H9 (cell line): Measurements from ENCODE around the gene ALDH1A3. TPM values are rescaled to one million over a fixed set of nuclear protein-coding genes. Genes with fewer than 3 reads are reported as not detected.
A peak's percentile ranks its signal among the peaks of the same experiment; 100 is the strongest.

Experiments
- DNase-seq: peaks from one replicate; pipeline ENCODE4 v3.0.0-alpha.2; 2017
- H2AFZ ChIP-seq: one replicate; pipeline ENCODE4 v1.6.1; 2013; ENCODE audit warnings: mild to moderate bottlenecking, low read length, control low read depth, moderate library complexity
- H2AK5ac ChIP-seq: 2 replicates; pipeline ENCODE4 v1.6.1; 2013; ENCODE audit warnings: low read length, control low read depth, mixed read lengths; ENCODE audit not compliant: insufficient read length
- H2BK120ac ChIP-seq: one replicate; pipeline ENCODE4 v1.6.1; 2013; ENCODE audit warnings: low read depth, mild to moderate bottlenecking, low read length, control low read depth, inconsistent platforms; ENCODE audit not compliant: poor library complexity, severe bottlenecking
- H2BK12ac ChIP-seq: 2 replicates; pipeline ENCODE4 v1.6.1; 2013; ENCODE audit warnings: low read length, control low read depth, mixed read lengths, low read depth; ENCODE audit not compliant: insufficient read length
- H2BK15ac ChIP-seq: 2 replicates; pipeline ENCODE4 v1.6.1; 2013; ENCODE audit warnings: low read depth, low read length, control low read depth
- H2BK20ac ChIP-seq: one replicate; pipeline ENCODE4 v1.6.1; 2013; ENCODE audit warnings: low read depth, mild to moderate bottlenecking, low read length, control low read depth, inconsistent platforms; ENCODE audit not compliant: poor library complexity, severe bottlenecking
- H2BK5ac ChIP-seq: 2 replicates; pipeline ENCODE4 v1.6.1; 2013; ENCODE audit warnings: low read length, control low read depth, mixed read lengths; ENCODE audit not compliant: insufficient read length
- H3K14ac ChIP-seq: 2 replicates; pipeline ENCODE4 v1.6.1; 2013; ENCODE audit warnings: low read length, control low read depth; ENCODE audit not compliant: insufficient read depth
- H3K18ac ChIP-seq: 2 replicates; pipeline ENCODE4 v1.6.1; 2013; ENCODE audit warnings: low read depth, mild to moderate bottlenecking, mixed read lengths, low read length, control low read depth; ENCODE audit not compliant: insufficient read length
- H3K23ac ChIP-seq: 2 replicates; pipeline ENCODE4 v1.6.1; 2013; ENCODE audit warnings: low read length, control low read depth, mixed read lengths, low read depth; ENCODE audit not compliant: insufficient read length
- H3K23me2 ChIP-seq: 2 replicates; pipeline ENCODE4 v1.6.1; 2013; ENCODE audit warnings: low read depth, mild to moderate bottlenecking, mixed read lengths, low read length, control low read depth; ENCODE audit not compliant: insufficient read length, poor library complexity, severe bottlenecking
- H3K27ac ChIP-seq: 2 replicates; pipeline ENCODE4 v1.5.1; 2013; ENCODE audit warnings: low read length, control low read depth, mixed read lengths, low read depth; ENCODE audit not compliant: insufficient read length
- H3K27me3 ChIP-seq: 2 replicates; pipeline ENCODE4 v1.6.1; 2013; ENCODE audit warnings: low read length, control low read depth, inconsistent platforms; ENCODE audit not compliant: insufficient read depth
- H3K4ac ChIP-seq: 2 replicates; pipeline ENCODE4 v1.6.1; 2013; ENCODE audit warnings: low read depth, mild to moderate bottlenecking, control low read depth, inconsistent platforms, low read length, moderate library complexity
- H3K4me1 ChIP-seq: 2 replicates; pipeline ENCODE4 v1.6.1; 2013; ENCODE audit warnings: low read length, control low read depth, inconsistent platforms; ENCODE audit not compliant: insufficient read depth
- H3K4me2 ChIP-seq: 2 replicates; pipeline ENCODE4 v1.6.1; 2013; ENCODE audit warnings: low read length, control low read depth, mixed read lengths; ENCODE audit not compliant: insufficient read length, insufficient read depth
- H3K56ac ChIP-seq: 2 replicates; pipeline ENCODE4 v1.6.1; 2013; ENCODE audit warnings: low read depth, mild to moderate bottlenecking, mixed read lengths, low read length, control low read depth; ENCODE audit not compliant: insufficient read length
- H3K79me1 ChIP-seq: 2 replicates; pipeline ENCODE4 v1.6.1; 2013; ENCODE audit warnings: low read depth, mild to moderate bottlenecking, moderate library complexity, low read length, control low read depth, inconsistent platforms; ENCODE audit not compliant: insufficient read depth, poor library complexity, severe bottlenecking
- H3K79me2 ChIP-seq: 2 replicates; pipeline ENCODE4 v1.6.1; 2013; ENCODE audit warnings: low read length, control low read depth, inconsistent platforms; ENCODE audit not compliant: insufficient read depth
- H3K9ac ChIP-seq: 2 replicates; pipeline ENCODE4 v1.6.1; 2013; ENCODE audit warnings: low read length, control low read depth, mixed read lengths; ENCODE audit not compliant: insufficient read length; ENCODE audit errors: extremely low read depth
- H3K9me3 ChIP-seq: one replicate; pipeline ENCODE4 v1.6.1; 2013; ENCODE audit warnings: low read depth, low read length, inconsistent platforms; ENCODE audit not compliant: control insufficient read depth
- H3T11ph ChIP-seq: one replicate; pipeline ENCODE4 v1.6.1; 2013; ENCODE audit warnings: mild to moderate bottlenecking, low read length, control low read depth, inconsistent platforms
- H4K20me1 ChIP-seq: one replicate; pipeline ENCODE4 v1.6.1; 2013; ENCODE audit not compliant: control insufficient read depth, insufficient read length, insufficient read depth
- H4K5ac ChIP-seq: 2 replicates; pipeline ENCODE4 v1.6.1; 2013; ENCODE audit warnings: low read depth, mild to moderate bottlenecking, mixed read lengths, low read length, control low read depth; ENCODE audit not compliant: insufficient read length
- H4K8ac ChIP-seq: replicated peaks from 2 replicates; pipeline ENCODE4 v1.6.1; 2013; ENCODE audit warnings: low read length, control low read depth, mixed read lengths, low read depth; ENCODE audit not compliant: insufficient read length
- H4K91ac ChIP-seq: 2 replicates; pipeline ENCODE4 v1.6.1; 2013; ENCODE audit warnings: low read depth, mild to moderate bottlenecking, moderate library complexity, mixed read lengths, low read length, control low read depth; ENCODE audit not compliant: insufficient read length
- H3K27ac Mint-ChIP-seq, 3 experiments: 2 replicates in 2 of 3; 3 replicates in 1 of 3; pipeline ENCODE4 v1.8.0; 2020 to 2021; ENCODE audit warnings: mixed read lengths in 3 of 3, mild to moderate bottlenecking in 1 of 3, moderate library complexity in 1 of 3
- H3K27me3 Mint-ChIP-seq: 2 replicates; pipeline ENCODE4 v1.8.0; 2021; ENCODE audit warnings: low read depth, mild to moderate bottlenecking, moderate library complexity, mixed read lengths
- H3K36me3 Mint-ChIP-seq, 3 experiments: 2 replicates in 2 of 3; 3 replicates in 1 of 3; pipeline ENCODE4 v1.8.0; 2020 to 2021; ENCODE audit warnings: low read depth in 3 of 3, mixed read lengths in 3 of 3; ENCODE audit not compliant: insufficient read depth in 1 of 3
- H3K4me1 Mint-ChIP-seq, 2 experiments: 2 replicates each; pipeline ENCODE4 v1.8.0; 2020; ENCODE audit warnings: mixed read lengths in 2 of 2
- H3K4me3 Mint-ChIP-seq, 2 experiments: 2 replicates in 1 of 2; 3 replicates in 1 of 2; pipeline ENCODE4 v1.8.0; 2020 to 2021; ENCODE audit warnings: mild to moderate bottlenecking in 2 of 2, mixed read lengths in 2 of 2, moderate library complexity in 1 of 2
- H3K9me3 Mint-ChIP-seq, 2 experiments: 2 replicates in 1 of 2; 3 replicates in 1 of 2; pipeline ENCODE4 v1.8.0; 2020; ENCODE audit warnings: mild to moderate bottlenecking in 2 of 2, mixed read lengths in 2 of 2, moderate library complexity in 1 of 2
- CTCF ChIP-seq: fragments of 200-600 bp; sonication (generic); conservative IDR thresholded peaks from 3 replicates; pipeline ENCODE4 v1.8.0; 2021; ENCODE audit warnings: antibody characterized with exemption, mild to moderate bottlenecking
- WGBS: extraction: QIAGEN DNeasy Blood & Tissue Kit; methylation state at CpG from one replicate; pipeline ENCODE4 v1.1.7; 2013; ENCODE audit warnings: missing lambda C conversion rate, low lambda C conversion rate, mixed read lengths; ENCODE audit not compliant: insufficient read length; ENCODE audit errors: extremely low coverage; 5-methylcytosine and 5-hydroxymethylcytosine counted together
- total RNA-seq: library from RNA; stranded (reverse); gene quantifications from 2 replicates; pipeline ENCODE4 v1.2.1, GENCODE V29; 2021

ALDH1A3 gene
- total RNA-seq, 1 experiment from 2014 or later = 9.2 TPM

DNA sequence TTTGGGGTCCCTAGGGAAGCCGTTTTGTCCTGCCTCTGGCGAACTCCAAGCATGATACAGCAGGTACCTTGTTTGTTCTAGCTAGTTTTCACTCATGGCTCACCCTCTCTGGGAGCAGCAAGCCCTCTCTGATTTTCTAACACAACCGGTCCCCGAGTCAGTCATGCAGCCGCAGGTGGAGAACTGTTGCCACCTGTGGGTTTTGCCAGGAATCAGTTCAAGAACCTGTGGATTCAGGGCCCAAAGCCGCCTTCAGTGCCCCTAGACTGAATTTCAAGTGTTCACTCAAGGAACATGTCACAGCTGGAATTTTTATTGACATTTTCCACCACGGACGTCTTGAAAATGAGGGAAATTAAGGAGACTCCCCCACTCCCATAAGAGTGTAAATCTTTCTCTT lies 26.2 kb downstream of the ALDH1A3 start:
- no peak overlapping the region for H2BK20ac ChIP-seq
- no peaks in the 10 kb centered on the region for H3K4me1 ChIP-seq
- H2BK15ac ChIP-seq = no peak overlapping the region
- H2BK12ac ChIP-seq = no peak overlapping the region
- no peak overlapping the region for H3K9ac ChIP-seq
- H3K23ac ChIP-seq = no peak overlapping the region
- H4K5ac ChIP-seq = no peak overlapping the region
- H3T11ph ChIP-seq = no peak overlapping the region
- H3K27ac ChIP-seq = no peak overlapping the region
- H3K14ac ChIP-seq = no peak overlapping the region
- H3K27me3 ChIP-seq = no peaks in the 10 kb centered on the region
- Mint-ChIP-seq H3K9me3 (no peaks in the 10 kb centered on the region), H3K27ac (peak overlapping the region in 1 of 3 experiments; percentile 19; a peak in 1 of 7 replicates), H3K27me3 (no peaks in the 10 kb centered on the region; the same call in 1 of the 2 replicates), H3K36me3 (peaks cover 0 to 25% (median 4%) of the 10 kb centered on the region in 3 experiments; a peak in 3 of 7 replicates), H3K4me3 (no peak overlapping the region), H3K4me1 (peaks cover 12 to 21% of the 10 kb centered on the region in 2 experiments)
- H3K9me3 ChIP-seq = no peaks in the 10 kb centered on the region
- H4K8ac ChIP-seq = no peak overlapping the region
- H3K56ac ChIP-seq = no peak overlapping the region
- H3K4ac ChIP-seq = no peak overlapping the region
- peak; percentile 35; the same call in 1 of the 3 replicates for TF ChIP-seq CTCF
- H2BK5ac ChIP-seq = no peak overlapping the region
- WGBS = no CpG with 5 or more reads among the region's 8 CpGs
- no peak overlapping the region for H3K18ac ChIP-seq
- H3K79me1 ChIP-seq = no peaks in the 10 kb centered on the region
- no peaks in the 10 kb centered on the region for H3K23me2 ChIP-seq
- no peaks in the 10 kb centered on the region for H4K20me1 ChIP-seq
- no peak overlapping the region for H2AK5ac ChIP-seq
- DNase-seq = no peak
- H3K4me2 ChIP-seq = no peak overlapping the region
- H2BK120ac ChIP-seq = no peak overlapping the region
- H4K91ac ChIP-seq = no peak overlapping the region
- no peak overlapping the region for H2AFZ ChIP-seq
- no peaks in the 10 kb centered on the region for H3K79me2 ChIP-seq
